NCI-H2171 (cell line): ENCODE measurements around the gene NCMAP.
"Not testable (repeated sequence)": the region's sequence is repeated elsewhere in the genome, so short reads cannot be mapped to it uniquely, and the experiment has no call there.

ENCODE experiments used
- DNase-seq: peaks from one replicate; lab custom pipeline; 2025; lab: John Stamatoyannopoulos, UW

The NCMAP gene, protein sequence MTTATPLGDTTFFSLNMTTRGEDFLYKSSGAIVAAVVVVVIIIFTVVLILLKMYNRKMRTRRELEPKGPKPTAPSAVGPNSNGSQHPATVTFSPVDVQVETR

DNA sequence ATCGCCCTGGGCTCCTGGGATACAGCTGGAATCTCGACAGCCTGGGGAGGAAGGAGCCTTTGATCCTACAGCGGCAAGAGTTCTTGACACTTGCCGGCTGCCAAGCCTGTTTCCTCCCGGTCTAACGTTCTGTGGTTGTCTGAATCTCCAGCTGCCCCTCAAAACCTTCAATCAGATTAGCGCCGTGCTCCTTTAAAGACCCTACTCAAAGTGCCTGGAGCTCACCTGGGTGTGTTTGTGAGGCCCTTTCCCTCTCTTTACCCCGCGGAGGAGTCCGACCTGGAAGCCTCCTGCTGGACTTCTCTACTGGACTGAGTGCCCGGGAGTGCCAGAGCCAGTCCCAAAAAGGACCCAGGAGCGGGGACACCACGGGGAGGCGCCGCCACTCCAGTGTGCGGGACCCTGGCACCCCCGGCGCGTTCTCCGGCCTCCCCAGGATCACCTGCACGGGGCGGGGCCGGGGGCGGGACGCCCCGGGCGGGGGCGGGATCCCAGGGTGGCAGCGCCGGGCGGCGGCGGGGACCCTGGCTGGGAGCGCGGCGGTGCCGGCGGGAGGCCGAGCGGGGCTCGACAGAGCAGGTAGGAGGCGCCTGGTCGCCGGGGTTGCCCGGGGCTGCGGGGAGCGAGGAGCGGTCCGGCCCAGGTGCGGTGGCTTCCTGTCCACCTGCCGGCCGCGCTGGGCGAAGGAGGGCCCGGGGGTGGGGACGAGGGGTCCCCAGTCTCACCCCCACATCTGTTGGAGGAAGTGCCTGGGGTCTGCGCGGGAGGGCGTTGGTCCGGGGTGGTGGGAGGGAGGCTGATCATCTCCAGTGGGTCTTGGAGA is at the start of gene NCMAP:
TSS of gene NCMAP (plus strand) at position 497 of the 823 bp plus-strand sequence. CDS start 39,344 bp downstream, outside the sequence.
- DNase-seq: no peak

DNA sequence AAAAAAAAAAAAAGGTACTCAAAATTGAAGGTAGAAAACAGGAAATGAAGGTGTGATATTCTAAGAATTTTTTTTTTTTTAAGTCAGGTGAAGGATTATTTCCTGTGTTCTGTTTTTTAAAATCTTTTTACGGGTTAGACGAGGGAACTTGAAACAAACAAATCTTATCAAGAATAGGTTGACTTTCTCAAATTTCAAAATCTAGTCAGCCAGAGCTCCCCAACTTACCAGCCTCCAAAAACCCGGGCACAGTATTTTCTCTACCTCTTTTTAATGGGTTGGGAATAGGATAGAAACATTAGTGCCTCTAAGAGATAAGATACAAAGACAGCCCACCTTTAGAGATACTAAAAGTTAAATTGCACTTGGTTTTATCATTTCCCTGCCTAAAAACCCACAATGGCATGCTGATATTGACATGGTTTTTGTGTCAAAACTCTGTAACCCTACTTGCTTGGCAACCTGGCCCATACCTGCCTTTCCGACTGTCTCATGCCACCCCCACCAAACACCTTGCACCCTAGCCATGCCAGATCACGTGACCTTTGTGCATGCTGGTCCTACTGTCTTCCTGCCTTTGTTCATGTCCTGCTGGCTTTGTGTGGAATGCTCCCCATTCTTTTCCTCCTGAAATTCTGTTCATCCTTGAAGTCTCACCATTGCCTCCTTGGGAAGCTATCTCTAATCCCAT is 49.1 kb upstream of the NCMAP start:
- no peak for DNase-seq

DNA sequence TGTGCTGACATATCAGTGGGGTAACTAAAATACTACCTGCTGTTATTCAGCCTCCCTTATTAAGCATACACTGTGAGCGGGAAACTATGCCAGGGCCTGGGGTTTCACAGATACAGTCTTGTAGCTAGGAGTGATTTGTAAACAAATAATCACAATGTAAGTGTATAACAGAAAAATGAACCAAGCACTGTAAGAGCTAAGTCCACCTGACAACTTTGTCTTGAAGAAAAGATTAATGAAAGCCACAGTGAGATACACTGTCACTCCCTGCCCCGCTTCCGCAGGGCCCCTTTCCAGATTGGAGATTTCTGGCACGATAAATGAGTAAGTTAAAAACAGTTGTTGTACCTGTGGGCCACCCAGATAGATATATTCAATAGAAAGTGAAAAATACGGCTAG is 48.5 kb upstream of the NCMAP start:
- DNase-seq: no peak

DNA sequence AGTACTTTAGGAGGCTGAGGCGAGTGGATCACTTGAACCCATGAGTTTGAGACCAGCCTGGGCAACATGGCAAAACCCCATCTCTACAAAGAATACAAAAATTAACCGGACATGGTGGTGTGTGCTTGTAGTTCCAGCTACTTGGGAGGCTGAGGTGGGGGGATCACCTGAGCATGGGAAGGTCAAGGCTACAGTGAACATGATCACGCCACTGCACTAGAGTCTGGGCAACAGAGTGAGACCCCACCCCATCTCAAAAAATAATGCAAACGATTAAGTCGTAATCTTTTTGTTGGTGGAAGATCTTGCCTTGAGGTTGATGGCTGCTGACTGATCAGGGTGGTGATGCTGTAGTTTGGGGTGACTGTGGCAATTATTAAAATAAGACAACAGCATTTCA is 47.0 kb upstream of the NCMAP start:
- DNase-seq: no peak

DNA sequence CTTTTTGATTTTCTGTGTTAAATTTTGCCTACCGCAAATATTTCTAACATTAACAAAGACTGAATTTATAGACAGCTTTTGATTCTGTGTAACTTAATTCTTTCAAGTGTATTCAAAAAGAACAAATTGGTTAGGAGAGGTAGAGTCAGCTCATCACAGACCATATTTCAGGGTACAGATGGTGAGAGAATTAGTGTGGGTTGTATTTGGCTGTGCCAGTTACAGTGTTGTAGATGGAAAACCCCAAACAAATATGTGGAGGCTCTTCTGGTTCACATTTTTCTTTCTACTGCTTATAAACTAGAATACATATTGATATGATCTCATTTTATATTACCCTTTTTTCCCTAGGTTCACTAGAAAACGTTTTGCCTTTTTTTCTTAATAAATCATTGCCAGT is 42.2 kb upstream of the NCMAP start:
- DNase-seq: no peak

DNA sequence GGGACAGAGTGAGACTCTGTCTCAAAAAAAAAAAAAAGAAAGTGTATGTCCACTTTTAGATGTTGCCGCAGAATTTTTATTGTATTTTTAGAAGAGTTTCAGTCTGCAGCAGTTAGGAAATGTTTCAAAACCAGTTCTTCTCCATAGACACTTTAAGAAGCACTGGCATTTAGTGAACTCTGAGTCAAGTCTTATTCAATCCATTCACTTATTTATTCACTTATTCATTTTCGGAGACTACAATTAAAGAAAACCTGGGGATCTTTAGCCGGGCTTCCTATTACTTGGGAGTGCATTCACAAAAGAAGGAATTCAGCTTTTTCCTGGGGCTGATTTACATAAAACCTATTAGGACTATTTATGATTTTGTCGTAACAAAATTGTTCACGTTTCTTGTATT is 40.9 kb upstream of the NCMAP start:
- DNase-seq: no peak

DNA sequence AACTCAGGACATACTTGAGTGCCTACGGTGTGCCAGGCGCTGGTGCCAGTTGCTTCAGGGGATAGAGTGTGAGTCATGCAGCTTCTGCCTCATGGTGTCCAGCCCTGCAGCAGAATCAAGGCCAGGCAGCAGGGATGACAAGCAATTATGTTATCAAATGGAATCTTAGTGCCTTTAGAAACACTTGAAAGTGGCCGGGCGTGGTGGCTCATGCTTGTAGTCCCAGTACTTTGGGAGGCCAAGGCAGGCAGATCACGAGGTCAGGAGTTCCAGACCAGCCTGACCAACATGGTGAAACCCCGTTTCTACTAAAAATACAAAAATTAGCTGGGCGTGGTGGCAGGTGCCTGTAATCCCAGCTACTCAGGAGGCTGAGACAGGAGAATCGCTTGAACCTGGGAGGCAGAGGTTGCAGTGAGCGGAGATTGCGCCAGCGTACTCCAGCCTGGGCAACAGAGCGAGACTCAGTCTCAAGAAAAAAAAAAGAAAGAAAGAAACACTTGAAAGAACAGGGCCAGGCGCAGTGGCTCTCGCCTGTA is 40.1 kb upstream of the NCMAP start:
- DNase-seq: not testable (repeated sequence)

DNA sequence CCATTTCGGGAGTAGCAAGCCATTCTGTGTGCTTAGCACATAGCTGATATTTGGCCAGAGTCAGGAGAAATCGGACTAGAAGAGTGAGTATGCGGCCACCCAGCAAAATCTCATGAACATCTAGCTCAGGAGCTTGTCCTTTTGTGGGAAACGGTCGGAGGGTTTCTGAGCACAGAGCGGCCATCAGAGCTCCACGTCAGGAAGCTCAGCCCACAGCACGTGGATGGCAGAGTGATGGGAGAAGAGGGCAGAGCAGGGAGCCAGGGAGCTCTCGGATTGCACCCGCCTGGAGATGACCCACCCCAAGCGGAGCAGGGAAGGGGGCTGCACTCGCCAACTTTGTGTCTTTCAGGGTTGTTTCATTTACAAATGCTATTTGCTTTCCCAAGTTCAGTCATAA is 39.4 kb upstream of the NCMAP start:
- no peak for DNase-seq

DNA sequence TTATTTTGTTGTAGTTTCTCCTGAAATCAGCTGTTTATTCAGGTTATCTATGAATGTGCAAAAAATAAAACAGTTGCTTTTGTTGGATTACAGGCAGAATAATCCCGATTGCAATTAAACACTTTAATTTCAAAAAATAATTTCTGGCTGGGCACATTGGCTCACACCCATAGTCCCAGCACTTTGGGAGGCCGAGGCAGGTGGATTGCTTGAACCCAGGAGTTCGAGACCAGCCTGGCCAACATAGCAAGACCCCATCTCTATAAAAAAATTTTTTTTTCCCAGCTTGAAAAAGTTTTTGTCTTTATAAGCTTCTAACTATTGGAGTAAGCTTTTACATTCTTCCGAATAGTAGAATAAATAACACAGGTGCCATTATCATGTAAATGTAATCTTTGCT is 38.0 kb upstream of the NCMAP start:
- no peak for DNase-seq

DNA sequence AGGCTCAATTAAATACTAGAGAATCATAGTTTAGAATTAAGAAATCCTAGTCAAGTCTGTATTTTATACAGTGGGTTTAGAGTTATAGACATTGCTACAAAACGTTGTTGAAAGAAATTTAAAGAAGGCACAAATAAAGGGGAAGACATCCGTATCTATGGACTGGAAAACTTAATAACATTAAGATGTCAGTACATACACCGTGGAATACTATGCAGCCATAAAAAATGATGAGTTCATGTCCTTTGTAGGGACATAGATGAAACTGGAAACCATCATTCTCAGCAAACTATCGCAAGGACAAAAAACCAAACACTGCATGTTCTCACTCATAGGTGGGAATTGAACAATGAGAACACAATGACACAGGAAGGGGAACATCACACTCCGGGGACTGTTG is 35.6 kb upstream of the NCMAP start:
- not testable (repeated sequence) for DNase-seq

DNA sequence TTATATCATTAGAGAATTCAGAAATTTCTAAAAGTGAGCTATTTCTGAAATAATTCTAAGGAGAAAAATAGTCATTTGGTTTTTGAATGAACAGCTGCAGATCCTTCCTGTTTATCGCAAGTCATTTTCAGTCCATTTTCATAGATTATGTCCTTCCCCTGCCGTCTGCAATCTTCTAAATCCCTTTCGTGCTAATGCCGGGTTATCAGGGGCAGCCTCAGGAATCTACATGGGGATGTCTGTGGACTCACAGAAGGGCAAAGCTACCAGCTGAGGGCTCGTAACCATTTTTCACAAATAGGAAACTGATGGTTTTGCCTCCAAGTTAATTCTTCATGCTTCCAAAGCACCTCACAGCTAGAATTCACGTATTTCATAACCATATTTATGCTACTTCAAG is 30.3 kb upstream of the NCMAP start:
- DNase-seq: no peak

DNA sequence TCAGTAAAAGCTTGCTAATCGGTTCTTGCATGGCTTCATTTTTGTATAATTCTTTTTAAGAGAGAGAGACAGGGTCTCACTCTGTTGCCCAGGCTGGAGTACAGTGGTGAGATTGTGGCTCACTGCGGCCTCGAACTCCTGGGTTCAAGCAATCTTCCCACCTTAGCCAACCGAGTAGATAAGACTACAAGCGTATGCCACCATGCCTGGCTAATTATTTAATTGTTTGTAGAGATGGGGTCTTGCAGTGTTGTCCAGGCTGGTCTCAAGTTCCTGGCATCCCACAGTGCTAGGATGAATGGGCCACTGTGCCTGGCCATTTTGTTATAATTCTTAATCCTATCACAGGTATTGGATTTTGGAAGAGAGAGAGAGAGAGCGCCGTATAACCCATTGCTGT is 29.8 kb upstream of the NCMAP start:
- DNase-seq: no peak

DNA sequence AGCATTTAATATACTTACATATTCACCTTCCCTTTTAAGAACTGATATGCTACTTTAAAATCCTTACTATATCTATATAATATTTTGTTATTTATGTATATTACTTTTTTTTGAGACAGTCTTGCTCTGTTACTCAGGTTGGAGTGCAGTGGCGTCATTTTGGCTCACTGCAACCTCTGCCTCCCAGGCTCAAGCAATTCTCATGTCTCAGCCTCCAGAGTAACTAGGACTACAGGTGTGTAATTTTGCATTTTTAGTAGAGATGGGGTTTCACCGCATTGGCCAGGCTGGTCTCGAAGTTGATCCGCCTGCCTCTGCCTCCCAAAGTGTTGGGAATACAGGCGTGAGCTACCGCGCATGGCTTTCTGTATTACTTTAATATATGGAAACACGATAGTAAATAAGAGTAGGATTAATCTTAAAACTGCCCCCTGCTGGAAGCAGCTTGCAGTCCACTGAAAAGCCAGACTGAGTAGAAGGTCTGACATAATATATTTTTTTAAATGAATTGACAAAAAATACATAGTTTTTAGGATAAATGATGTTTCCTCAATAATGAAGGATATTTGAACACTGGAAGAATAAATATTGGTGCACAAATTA is 28.8 kb upstream of the NCMAP start:
- no peak for DNase-seq

DNA sequence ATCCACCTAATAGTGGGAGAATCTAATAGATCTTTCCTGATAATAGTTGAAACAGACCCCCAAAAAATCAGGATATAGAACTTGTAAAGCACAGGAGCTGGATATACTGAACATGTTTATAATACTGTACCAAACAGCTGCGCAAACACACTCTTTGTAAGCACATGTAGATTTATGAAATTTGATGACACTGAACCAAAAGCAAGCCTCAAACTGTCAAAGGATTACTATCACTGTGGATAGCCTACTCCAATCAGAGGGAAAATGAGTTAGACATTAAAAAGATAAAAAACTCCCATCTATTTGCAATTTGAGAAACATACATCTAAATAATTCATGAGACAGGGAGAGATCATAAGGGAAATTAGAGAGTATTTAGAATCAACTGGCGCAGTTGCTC is 27.1 kb upstream of the NCMAP start:
- DNase-seq: no peak

DNA sequence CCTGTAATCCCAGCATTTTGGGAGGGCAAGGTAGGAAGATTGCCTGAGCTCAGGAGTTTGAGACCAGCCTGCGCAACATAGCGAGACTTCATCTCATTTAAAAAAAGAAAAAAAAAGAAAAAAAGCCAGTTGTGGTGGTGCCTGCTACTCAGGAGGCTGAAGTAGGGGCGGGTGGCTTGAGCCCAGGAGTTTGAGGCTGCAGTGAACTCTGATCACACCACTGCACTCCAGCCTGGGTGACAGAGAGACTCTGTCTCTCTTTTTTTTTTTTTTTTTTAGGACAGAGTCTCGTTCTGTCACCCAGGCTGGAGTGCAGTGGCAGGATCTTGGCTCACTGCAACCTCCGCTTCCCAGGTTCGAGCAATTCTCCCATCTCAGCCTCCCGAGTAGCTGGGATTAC is 26.6 kb upstream of the NCMAP start:
- DNase-seq: not testable (repeated sequence)

DNA sequence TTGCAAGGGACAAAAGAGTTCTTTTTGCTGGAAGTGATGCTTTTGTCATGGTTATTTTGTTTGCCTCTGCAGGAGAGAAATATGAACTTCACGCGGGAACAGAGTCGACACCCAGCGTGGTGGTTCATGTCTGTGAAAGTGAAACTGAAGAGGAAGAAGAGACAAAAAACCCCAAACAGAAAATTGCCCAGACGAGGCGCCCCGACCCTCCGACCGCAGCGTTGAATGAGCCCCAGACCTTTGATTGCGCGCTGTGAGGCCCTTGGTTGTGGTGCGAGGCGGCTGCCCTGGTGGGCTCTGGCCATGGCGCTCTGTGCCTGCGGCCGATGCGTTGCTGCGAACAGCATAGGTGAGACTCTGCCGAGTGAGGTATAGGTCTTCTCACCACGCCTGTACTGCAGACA is 20.9 kb upstream of the NCMAP start:
- DNase-seq: no peak

DNA sequence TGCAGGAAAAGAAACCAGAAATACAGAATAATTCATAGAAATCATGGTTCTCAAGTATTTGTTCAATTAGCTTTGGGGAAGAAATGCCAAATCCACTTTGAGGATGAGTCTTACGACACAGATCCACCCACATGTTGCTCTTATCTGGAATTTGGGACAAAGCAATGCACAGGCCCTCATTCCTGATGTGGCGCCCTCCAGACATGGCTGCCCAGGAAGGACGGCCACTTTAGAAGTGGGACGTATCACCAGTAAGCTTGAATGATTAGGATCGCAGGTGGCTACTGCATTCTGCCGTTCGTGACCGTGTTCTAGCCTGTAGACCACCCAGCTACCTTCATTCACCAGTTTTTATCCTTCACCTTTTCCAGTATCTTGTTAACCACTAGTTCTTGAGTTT is 20.1 kb upstream of the NCMAP start:
- no peak for DNase-seq

DNA sequence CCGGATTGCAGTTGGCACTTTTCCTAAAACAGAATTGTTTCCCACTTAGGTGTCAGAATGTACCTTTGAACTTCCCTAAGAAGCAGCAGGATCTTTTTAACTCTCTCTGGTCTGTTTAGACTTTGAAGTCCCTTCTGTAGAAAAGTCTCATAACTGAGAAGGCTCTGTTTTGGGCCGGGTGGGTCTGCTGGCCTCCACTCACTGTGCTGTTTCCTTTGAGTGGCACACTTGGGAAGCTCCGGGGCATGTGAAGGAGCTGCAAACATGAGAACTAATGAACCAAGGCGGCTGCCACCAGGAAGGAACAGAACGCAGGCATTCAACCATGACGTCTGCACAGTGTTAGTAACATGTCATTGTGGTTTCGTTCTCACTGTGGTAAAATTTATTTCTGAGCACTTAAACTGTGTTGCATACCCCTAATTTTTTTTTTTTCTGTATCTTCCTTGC is 19.5 kb upstream of the NCMAP start:
- no peak for DNase-seq

DNA sequence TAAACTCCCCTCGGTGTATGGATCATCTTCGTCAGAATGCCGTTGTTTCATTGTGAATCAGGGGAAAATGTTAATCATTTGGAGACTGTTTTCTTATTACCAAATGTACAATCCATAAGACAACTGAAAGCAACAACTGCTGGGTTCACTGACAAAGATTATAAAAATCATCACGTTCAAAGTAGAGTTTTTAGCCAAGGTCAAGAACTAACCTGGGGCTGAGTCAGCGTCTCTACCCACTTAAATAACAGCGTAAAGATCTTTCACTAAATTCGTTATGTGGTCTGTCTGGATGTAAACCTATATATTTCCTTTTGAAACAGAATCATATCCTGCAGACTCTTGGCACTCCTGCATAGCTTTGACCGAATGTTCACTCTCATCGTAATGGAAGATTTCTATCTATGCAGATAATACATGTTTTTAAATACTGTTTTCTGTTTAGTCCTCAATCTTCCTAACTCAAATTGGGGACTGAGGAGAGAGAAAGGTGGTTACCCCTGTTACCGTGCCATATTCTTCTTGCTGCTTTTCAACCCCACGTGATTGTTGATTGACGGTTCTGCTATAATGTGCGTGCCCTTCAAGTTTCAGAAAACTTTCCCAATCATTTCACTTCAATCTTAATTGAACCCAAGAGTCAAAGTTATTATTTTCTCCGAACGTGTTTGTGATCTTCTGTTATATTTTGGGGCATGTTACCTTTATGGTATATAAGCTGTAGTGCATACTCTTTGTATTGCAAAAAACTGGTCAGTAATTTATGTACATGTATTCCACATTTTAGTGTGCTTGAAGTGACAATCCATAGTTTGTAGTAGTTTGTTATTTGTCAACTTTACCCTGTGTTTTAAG is 15.6 kb upstream of the NCMAP start:
- DNase-seq: no peak

DNA sequence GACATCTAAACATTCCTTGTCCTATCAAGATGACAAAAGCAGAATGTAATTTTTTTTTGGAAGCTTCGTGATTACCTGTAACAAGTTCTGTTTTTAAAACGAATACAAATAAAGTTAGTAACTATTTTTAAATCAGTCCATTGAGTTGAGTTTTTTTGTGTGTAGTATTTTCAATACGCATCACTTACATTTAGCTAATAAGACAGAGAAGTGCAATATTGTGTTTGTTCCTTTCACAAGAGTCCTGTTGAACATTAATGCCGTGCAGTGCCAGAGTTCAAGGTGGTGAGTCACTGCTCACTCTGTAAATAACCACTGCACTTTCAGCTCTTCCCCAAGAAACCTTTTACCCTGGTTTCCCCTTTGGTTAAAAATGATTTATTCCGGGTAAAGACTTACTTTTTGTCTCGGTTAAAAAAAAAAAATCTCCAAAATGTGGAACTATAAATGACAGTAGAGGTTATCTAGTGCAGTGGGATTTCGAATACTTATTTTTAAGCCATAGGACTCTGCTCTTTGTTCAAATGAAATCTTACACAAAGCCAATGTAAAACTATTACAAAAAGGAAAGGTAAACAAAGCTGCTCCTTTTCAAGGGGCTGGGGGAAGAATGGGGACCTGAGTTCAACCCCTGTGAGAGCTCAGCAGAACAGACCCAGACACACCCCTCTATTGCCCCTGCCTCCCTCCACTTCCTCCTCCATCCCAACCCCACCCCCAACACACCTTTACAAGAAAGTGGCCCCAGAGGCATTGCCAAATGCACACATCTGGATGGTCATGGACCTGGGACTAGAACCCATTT is 14.8 kb upstream of the NCMAP start:
- no peak for DNase-seq
